IMR-90 (cell line): Measurements from ENCODE around the gene CFAP20. TPM values are rescaled to one million over a fixed set of nuclear protein-coding genes. Genes with fewer than 3 reads are reported as not detected.

Source experiments
- ATAC-seq: fragments of 200-7000 bp; cut with Tn5 transposase; 2 replicates; pipeline ENCODE4 v1.9.1; 2020; ENCODE audit warnings: low read depth, mild to moderate bottlenecking, moderate library complexity
- BruUV-seq: library from RNA; stranded (reverse); fragments of 400-500 nt; replicated peaks from 2 replicates; lab custom pipeline; 2021; lab: Mats Ljungman, UMichigan
- CTCF ChIA-PET: fragments of 300-600 bp; formaldehyde crosslinking; extraction: SDS; loops from one replicate; lab custom pipeline; 2021; ENCODE audit warnings: antibody characterized with exemption; lab: Yijun Ruan, JAX
- POLR2A ChIA-PET: fragments of 300-600 bp; sonication (Branson Sonifier 250); formaldehyde crosslinking; loops from one replicate; lab custom pipeline; 2022; ENCODE audit warnings: antibody characterized with exemption; ENCODE audit not compliant: unreplicated experiment; lab: Charles Lee
- DNase-seq: peaks from one replicate; pipeline ENCODE4 v3.0.0; 2013
- H2AFZ ChIP-seq: replicated peaks from 2 replicates; pipeline ENCODE3; 2013; ENCODE audit warnings: low read length, mild to moderate bottlenecking; ENCODE audit not compliant: poor library complexity
- H2AK5ac ChIP-seq: 2 replicates; pipeline ENCODE4 v1.6.1; 2013; ENCODE audit warnings: low read depth, low read length, inconsistent platforms
- H2AK9ac ChIP-seq: replicated peaks from 2 replicates; pipeline ENCODE3; 2013; ENCODE audit warnings: mild to moderate bottlenecking, low read depth, low read length, moderate library complexity; ENCODE audit not compliant: poor library complexity
- H2BK120ac ChIP-seq: 2 replicates; pipeline ENCODE4 v1.6.1; 2013; ENCODE audit warnings: low read depth, low read length, inconsistent platforms
- H2BK15ac ChIP-seq: 3 replicates; pipeline ENCODE4 v1.6.1; 2013; ENCODE audit warnings: low read depth, low read length, inconsistent platforms
- H2BK20ac ChIP-seq: 2 replicates; pipeline ENCODE4 v1.6.1; 2013; ENCODE audit warnings: low read depth, mild to moderate bottlenecking, inconsistent platforms, low read length, moderate library complexity
- H2BK5ac ChIP-seq: 2 replicates; pipeline ENCODE4 v1.6.1; 2013; ENCODE audit warnings: mild to moderate bottlenecking, low read depth, low read length, inconsistent platforms; ENCODE audit not compliant: poor library complexity, severe bottlenecking
- H3K14ac ChIP-seq: replicated peaks from 2 replicates; pipeline ENCODE4 v1.6.1; 2013; ENCODE audit warnings: low read depth, low read length, inconsistent platforms
- H3K18ac ChIP-seq: 2 replicates; pipeline ENCODE4 v1.6.1; 2013; ENCODE audit warnings: low read depth, low read length, control low read depth
- H3K23ac ChIP-seq: 2 replicates; pipeline ENCODE4 v1.6.1; 2013; ENCODE audit warnings: low read depth, low read length, inconsistent platforms
- H3K27ac ChIP-seq: 2 replicates; pipeline ENCODE4 v1.5.1; 2013; ENCODE audit warnings: mild to moderate bottlenecking, control low read depth, low read length; ENCODE audit not compliant: insufficient read depth
- H3K27me3 ChIP-seq: 2 replicates; pipeline ENCODE4 v1.6.1; 2013; ENCODE audit warnings: low read length; ENCODE audit not compliant: control insufficient read depth, insufficient read depth
- H3K36me3 ChIP-seq: 2 replicates; pipeline ENCODE4 v1.6.1; 2013; ENCODE audit warnings: low read length, mixed read lengths; ENCODE audit not compliant: control insufficient read depth, insufficient read depth
- H3K4ac ChIP-seq: 2 replicates; pipeline ENCODE4 v1.6.1; 2013; ENCODE audit warnings: low read depth, low read length, inconsistent platforms
- H3K4me1 ChIP-seq: 2 replicates; pipeline ENCODE4 v1.6.1; 2013; ENCODE audit warnings: low read length, mixed read lengths; ENCODE audit not compliant: control insufficient read depth, insufficient read depth
- H3K4me2 ChIP-seq: 2 replicates; pipeline ENCODE4 v1.6.1; 2013; ENCODE audit warnings: low read depth, mild to moderate bottlenecking, control low read depth, low read length, moderate library complexity
- H3K4me3 ChIP-seq: 2 replicates; pipeline ENCODE4 v1.5.1; 2013; ENCODE audit warnings: low read depth, mild to moderate bottlenecking, control low read depth, low read length, moderate library complexity; ENCODE audit not compliant: insufficient read depth
- H3K56ac ChIP-seq: 2 replicates; pipeline ENCODE4 v1.6.1; 2013; ENCODE audit warnings: low read length, inconsistent platforms; ENCODE audit not compliant: insufficient read depth; ENCODE audit errors: extremely low read depth
- H3K79me1 ChIP-seq, 2 experiments: 2 replicates each; pipeline ENCODE4 v1.6.1; 2013; ENCODE audit warnings: low read length in 2 of 2, inconsistent platforms in 1 of 2, low read depth in 1 of 2
- H3K9ac ChIP-seq: 2 replicates; pipeline ENCODE4 v1.6.1; 2013; ENCODE audit warnings: low read depth, low read length, control low read depth
- H3K9me1 ChIP-seq: 2 replicates; pipeline ENCODE4 v1.6.1; 2013; ENCODE audit warnings: low read length, inconsistent platforms; ENCODE audit not compliant: insufficient read depth
- H3K9me3 ChIP-seq: 2 replicates; pipeline ENCODE4 v1.6.1; 2013; ENCODE audit warnings: low read length; ENCODE audit not compliant: control insufficient read depth, insufficient read depth
- H4K20me1 ChIP-seq: 2 replicates; pipeline ENCODE4 v1.6.1; 2013; ENCODE audit warnings: low read length, inconsistent platforms; ENCODE audit not compliant: insufficient read depth
- H4K5ac ChIP-seq: 2 replicates; pipeline ENCODE4 v1.6.1; 2013; ENCODE audit warnings: mild to moderate bottlenecking, low read depth, low read length, control low read depth
- H4K8ac ChIP-seq, 2 experiments: 2 replicates each; pipeline ENCODE4 v1.6.1; 2013; ENCODE audit warnings: low read depth in 2 of 2, low read length in 2 of 2, control low read depth in 1 of 2, inconsistent platforms in 1 of 2
- H4K91ac ChIP-seq: 2 replicates; pipeline ENCODE4 v1.6.1; 2013; ENCODE audit warnings: low read depth, low read length, inconsistent platforms; ENCODE audit not compliant: insufficient read depth
- FOS ChIP-seq: fragments of 150-350 bp; IDR thresholded peaks from 2 replicates; pipeline ENCODE4 v1.6.1; 2016; ENCODE audit warnings: low read depth, low read length
- MAFK ChIP-seq: IDR thresholded peaks from 2 replicates; pipeline ENCODE4 v1.6.1; 2012; ENCODE audit warnings: low read depth, low read length, improper control_type of control experiment
- MAZ ChIP-seq: IDR thresholded peaks from 2 replicates; pipeline ENCODE4 v1.6.1; 2012; ENCODE audit warnings: low read depth, mild to moderate bottlenecking, low read length, improper control_type of control experiment, moderate library complexity, borderline replicate concordance
- RCOR1 ChIP-seq: IDR thresholded peaks from 2 replicates; pipeline ENCODE4 v1.6.1; 2012; ENCODE audit warnings: mild to moderate bottlenecking, low read length, improper control_type of control experiment; ENCODE audit not compliant: insufficient replicate concordance
- RFX5 ChIP-seq: IDR thresholded peaks from 2 replicates; pipeline ENCODE4 v1.8.0; 2012; ENCODE audit warnings: low read depth, mild to moderate bottlenecking, low read length, moderate library complexity
- WGBS, 2 experiments: methylation state at CpG; one replicate each; pipeline versions ENCODE4 v1.1.5 to v1.1.7; 2013; ENCODE audit warnings: missing lambda C conversion rate in 2 of 2; ENCODE audit not compliant: insufficient read length in 1 of 2; ENCODE audit errors: extremely low coverage in 2 of 2; 5-methylcytosine and 5-hydroxymethylcytosine counted together
- dilution Hi-C: fragments of 300-500 bp; cut with HindIII; formaldehyde crosslinking; loops from one replicate; pipeline ENCODE4 v1.14.3; 2018; ENCODE audit warnings: low sequenced_read_pairs; ENCODE audit not compliant: unreplicated experiment
- in situ Hi-C: fragments of 300-500 bp; cut with MboI; formaldehyde crosslinking; loops from 3 replicates; pipeline ENCODE4 v1.14.3; 2019; ENCODE audit warnings: low sequenced_read_pairs, inconsistent platforms, mixed read lengths
- intact Hi-C: fragments of 100-400 bp; cut with micrococcal nuclease; formaldehyde crosslinking; loops from 2 replicates; pipeline ENCODE4 v1.10.0; 2022
- polyA plus RNA-seq, 3 experiments: library from polyadenylated mRNA; depleted of rRNA; stranded (reverse); fragments of >200 nt; gene quantifications; 2 replicates each; pipeline ENCODE4 v1.2.3, GENCODE V29; 2012; ENCODE audit warnings: low replicate concordance in 1 of 3
- total RNA-seq: library from RNA; depleted of rRNA; stranded (reverse); fragments of >200 nt; gene quantifications from 2 replicates; pipeline ENCODE4 v1.2.3, GENCODE V29; 2012
- TF ChIP-seq, protein P1 (sequence below): conservative IDR thresholded peaks from 2 replicates; pipeline ENCODE4 v1.5.1; 2012; ENCODE audit warnings: mild to moderate bottlenecking, low read depth, low read length, improper control_type of control experiment
- TF ChIP-seq, protein P2 (sequence below): fragments of 150-350 bp; IDR thresholded peaks from 2 replicates; pipeline ENCODE4 v1.6.1; 2017; ENCODE audit warnings: mild to moderate bottlenecking, antibody characterized with exemption, low read length, low read depth

CFAP20 gene
- total and polyA plus RNA-seq, 2 of the 4 experiments (the other 2 are of a cell fraction) = 39.1 to 54.0 TPM

DNA sequence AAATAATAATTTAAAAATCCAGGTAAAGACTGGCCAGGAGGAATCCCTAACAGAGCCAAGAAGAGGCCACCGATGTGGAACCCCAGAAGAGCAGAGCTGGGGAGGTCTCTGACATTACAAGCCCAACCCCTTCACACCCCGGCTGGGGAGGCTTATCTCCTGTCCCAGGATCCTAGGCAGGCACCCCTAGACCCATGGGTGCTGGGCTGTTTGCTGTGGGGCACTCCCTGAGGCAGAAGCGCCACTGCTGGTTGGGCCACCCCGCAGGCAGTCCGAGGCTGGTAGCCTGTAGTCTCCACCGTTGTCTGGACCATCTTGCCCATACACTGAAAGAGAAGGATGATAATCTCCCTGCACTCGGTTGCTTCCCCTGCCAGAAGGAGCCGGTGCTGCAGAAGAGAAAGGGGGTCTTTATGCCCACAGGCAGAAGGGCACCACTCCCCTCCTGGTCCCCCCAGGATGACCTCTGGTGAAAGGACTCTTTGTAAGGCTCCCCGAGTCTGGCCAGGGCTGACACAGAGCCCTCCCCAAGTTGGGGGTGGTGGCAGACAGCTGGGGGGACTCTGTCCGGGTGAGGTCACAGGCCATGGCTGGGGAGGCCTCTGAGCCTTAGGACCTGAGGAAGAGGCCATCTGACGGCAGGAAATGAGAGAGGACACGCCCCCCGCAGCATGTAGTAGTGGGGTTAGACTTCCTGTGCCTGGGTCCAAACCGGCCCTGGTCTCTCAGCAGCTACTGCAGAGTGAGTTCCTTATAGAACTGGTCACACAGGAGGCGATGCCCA, 34.2 kb downstream of the CFAP20 start:
- Histone ChIP-seq H4K8ac (no peak overlapping the region), H2BK20ac (no peak overlapping the region), H3K14ac (no peak overlapping the region), H3K9me3 (no peaks in the 10 kb centered on the region), H3K4me3 (no peak overlapping the region), H3K9ac (no peak overlapping the region), H3K4me1 (no peaks in the 10 kb centered on the region), H2BK5ac (no peak overlapping the region), H3K79me1 (no peaks in the 10 kb centered on the region), H4K91ac (no peak overlapping the region), H3K9me1 (no peaks in the 10 kb centered on the region), H3K36me3 (no peaks in the 10 kb centered on the region), H4K5ac (no peak overlapping the region), H4K20me1 (no peaks in the 10 kb centered on the region), H3K4me2 (no peak overlapping the region), H2AFZ (no peak overlapping the region), H3K27ac (no peak overlapping the region), H3K4ac (no peak overlapping the region), H2AK5ac (no peak overlapping the region), H2AK9ac (no peak overlapping the region), H3K18ac (no peak overlapping the region), H3K23ac (no peak overlapping the region), H3K56ac (no peak overlapping the region), H3K27me3 (peaks cover 12% of the 10 kb centered on the region), H2BK15ac (no peak overlapping the region), H2BK120ac (no peak overlapping the region)
- DNase-seq (no peak), ATAC-seq (no peak)
- POLR2A ChIA-PET = no interaction called here
- TF ChIP-seq MAZ (no peak), RFX5 (no peak), FOS (no peak), RCOR1 (no peak), MAFK (no peak)
- TF ChIP-seq, protein P1, sequence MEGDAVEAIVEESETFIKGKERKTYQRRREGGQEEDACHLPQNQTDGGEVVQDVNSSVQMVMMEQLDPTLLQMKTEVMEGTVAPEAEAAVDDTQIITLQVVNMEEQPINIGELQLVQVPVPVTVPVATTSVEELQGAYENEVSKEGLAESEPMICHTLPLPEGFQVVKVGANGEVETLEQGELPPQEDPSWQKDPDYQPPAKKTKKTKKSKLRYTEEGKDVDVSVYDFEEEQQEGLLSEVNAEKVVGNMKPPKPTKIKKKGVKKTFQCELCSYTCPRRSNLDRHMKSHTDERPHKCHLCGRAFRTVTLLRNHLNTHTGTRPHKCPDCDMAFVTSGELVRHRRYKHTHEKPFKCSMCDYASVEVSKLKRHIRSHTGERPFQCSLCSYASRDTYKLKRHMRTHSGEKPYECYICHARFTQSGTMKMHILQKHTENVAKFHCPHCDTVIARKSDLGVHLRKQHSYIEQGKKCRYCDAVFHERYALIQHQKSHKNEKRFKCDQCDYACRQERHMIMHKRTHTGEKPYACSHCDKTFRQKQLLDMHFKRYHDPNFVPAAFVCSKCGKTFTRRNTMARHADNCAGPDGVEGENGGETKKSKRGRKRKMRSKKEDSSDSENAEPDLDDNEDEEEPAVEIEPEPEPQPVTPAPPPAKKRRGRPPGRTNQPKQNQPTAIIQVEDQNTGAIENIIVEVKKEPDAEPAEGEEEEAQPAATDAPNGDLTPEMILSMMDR = no peak
- TF ChIP-seq, protein P2, sequence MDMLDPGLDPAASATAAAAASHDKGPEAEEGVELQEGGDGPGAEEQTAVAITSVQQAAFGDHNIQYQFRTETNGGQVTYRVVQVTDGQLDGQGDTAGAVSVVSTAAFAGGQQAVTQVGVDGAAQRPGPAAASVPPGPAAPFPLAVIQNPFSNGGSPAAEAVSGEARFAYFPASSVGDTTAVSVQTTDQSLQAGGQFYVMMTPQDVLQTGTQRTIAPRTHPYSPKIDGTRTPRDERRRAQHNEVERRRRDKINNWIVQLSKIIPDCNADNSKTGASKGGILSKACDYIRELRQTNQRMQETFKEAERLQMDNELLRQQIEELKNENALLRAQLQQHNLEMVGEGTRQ = no peak
- BruUV-seq = no TSS peak
- dilution Hi-C loops = no loop called here
- in situ Hi-C loops = no loop called here
- CTCF ChIA-PET = interaction anchor here (0.5 kb wide), 1 partner anchor 12 kb away, joined by 8 read pairs; no protein-coding TSS in a partner anchor
- intact Hi-C loops = no loop called here
- 68% methylated on average over 3 of the region's 15 CpGs; no CpG with 5 or more reads in 1 of the 2 experiments for WGBS, 2 experiments
